Ishikawa (cell line): Measurements from ENCODE around the gene CARMIL3.

Experiments used
- CEBPB ChIP-seq: IDR thresholded peaks from 2 replicates; pipeline ENCODE4 v1.6.1; 2012
- CREB1 ChIP-seq: IDR thresholded peaks from 2 replicates; pipeline ENCODE4 v1.6.1; 2012; ENCODE audit warnings: low read depth
- EGR1 ChIP-seq: IDR thresholded peaks from 2 replicates; pipeline ENCODE4 v1.6.1; 2012
- EP300 ChIP-seq: IDR thresholded peaks from 2 replicates; pipeline ENCODE4 v1.6.1; 2012; ENCODE audit warnings: borderline replicate concordance
- FOXM1 ChIP-seq: IDR thresholded peaks from 2 replicates; pipeline ENCODE4 v1.6.1; 2012; ENCODE audit warnings: low read depth, borderline replicate concordance
- NFIC ChIP-seq: IDR thresholded peaks from 2 replicates; pipeline ENCODE4 v1.6.1; 2012
- RAD21 ChIP-seq: IDR thresholded peaks from 2 replicates; pipeline ENCODE4 v1.6.1; 2012; ENCODE audit warnings: low read depth
- TAF1 ChIP-seq: IDR thresholded peaks from 2 replicates; pipeline ENCODE4 v1.6.1; 2012; ENCODE audit warnings: low read depth, mild to moderate bottlenecking
- TCF12 ChIP-seq: IDR thresholded peaks from 2 replicates; pipeline ENCODE4 v1.6.1; 2012; ENCODE audit warnings: low read depth
- TEAD4 ChIP-seq: IDR thresholded peaks from 2 replicates; pipeline ENCODE4 v1.6.1; 2012
- YY1 ChIP-seq: IDR thresholded peaks from 2 replicates; pipeline ENCODE4 v1.6.1; 2012; ENCODE audit warnings: low read depth
- ZBTB7A ChIP-seq: IDR thresholded peaks from 2 replicates; pipeline ENCODE4 v1.6.1; 2012; ENCODE audit warnings: low read depth
- TF ChIP-seq, protein P1 (sequence below): IDR thresholded peaks from 2 replicates; pipeline ENCODE4 v1.6.1; 2012
- TF ChIP-seq, protein P2 (sequence below): IDR thresholded peaks from 2 replicates; pipeline ENCODE4 v1.6.1; 2012; ENCODE audit warnings: low read depth, mild to moderate bottlenecking
- TF ChIP-seq, protein P3 (sequence below): IDR thresholded peaks from 2 replicates; pipeline ENCODE4 v1.6.1; 2012

CARMIL3 gene

DNA sequence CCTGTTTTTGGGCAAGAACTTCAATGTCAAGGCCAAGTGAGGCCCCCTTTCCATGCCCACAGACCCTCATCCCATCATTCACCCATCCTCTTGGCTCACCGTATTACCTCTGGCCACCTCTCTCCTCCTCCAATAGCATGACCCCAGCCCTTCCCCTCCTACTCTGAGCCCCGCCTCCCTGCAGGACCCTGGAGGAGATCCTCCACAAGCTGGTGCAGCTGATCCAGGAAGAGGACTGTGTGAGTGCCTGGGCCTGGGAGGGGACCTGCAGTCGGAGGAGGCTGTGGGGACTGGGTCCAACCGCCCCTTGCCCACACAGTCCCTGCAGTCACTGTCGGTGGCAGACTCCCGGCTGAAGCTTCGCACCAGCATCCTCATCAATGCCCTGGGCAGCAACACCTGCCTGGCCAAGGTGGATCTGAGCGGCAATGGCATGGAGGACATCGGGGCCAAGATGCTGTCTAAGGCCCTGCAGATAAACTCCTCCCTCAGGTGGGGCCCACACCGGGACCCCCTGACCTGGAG, 7.2 kb downstream of the CARMIL3 start:
- TF ChIP-seq RAD21 (no peak), TEAD4 (no peak), CEBPB (no peak), EGR1 (no peak), CREB1 (no peak), ZBTB7A (no peak), EP300 (no peak), FOXM1 (no peak), TAF1 (no peak), TCF12 (no peak), YY1 (no peak), NFIC (no peak)
- TF ChIP-seq, protein P1, sequence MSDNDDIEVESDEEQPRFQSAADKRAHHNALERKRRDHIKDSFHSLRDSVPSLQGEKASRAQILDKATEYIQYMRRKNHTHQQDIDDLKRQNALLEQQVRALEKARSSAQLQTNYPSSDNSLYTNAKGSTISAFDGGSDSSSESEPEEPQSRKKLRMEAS = no peak
- TF ChIP-seq, protein P2, sequence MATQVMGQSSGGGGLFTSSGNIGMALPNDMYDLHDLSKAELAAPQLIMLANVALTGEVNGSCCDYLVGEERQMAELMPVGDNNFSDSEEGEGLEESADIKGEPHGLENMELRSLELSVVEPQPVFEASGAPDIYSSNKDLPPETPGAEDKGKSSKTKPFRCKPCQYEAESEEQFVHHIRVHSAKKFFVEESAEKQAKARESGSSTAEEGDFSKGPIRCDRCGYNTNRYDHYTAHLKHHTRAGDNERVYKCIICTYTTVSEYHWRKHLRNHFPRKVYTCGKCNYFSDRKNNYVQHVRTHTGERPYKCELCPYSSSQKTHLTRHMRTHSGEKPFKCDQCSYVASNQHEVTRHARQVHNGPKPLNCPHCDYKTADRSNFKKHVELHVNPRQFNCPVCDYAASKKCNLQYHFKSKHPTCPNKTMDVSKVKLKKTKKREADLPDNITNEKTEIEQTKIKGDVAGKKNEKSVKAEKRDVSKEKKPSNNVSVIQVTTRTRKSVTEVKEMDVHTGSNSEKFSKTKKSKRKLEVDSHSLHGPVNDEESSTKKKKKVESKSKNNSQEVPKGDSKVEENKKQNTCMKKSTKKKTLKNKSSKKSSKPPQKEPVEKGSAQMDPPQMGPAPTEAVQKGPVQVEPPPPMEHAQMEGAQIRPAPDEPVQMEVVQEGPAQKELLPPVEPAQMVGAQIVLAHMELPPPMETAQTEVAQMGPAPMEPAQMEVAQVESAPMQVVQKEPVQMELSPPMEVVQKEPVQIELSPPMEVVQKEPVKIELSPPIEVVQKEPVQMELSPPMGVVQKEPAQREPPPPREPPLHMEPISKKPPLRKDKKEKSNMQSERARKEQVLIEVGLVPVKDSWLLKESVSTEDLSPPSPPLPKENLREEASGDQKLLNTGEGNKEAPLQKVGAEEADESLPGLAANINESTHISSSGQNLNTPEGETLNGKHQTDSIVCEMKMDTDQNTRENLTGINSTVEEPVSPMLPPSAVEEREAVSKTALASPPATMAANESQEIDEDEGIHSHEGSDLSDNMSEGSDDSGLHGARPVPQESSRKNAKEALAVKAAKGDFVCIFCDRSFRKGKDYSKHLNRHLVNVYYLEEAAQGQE = no peak
- TF ChIP-seq, protein P3, sequence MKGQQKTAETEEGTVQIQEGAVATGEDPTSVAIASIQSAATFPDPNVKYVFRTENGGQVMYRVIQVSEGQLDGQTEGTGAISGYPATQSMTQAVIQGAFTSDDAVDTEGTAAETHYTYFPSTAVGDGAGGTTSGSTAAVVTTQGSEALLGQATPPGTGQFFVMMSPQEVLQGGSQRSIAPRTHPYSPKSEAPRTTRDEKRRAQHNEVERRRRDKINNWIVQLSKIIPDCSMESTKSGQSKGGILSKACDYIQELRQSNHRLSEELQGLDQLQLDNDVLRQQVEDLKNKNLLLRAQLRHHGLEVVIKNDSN = no peak

DNA sequence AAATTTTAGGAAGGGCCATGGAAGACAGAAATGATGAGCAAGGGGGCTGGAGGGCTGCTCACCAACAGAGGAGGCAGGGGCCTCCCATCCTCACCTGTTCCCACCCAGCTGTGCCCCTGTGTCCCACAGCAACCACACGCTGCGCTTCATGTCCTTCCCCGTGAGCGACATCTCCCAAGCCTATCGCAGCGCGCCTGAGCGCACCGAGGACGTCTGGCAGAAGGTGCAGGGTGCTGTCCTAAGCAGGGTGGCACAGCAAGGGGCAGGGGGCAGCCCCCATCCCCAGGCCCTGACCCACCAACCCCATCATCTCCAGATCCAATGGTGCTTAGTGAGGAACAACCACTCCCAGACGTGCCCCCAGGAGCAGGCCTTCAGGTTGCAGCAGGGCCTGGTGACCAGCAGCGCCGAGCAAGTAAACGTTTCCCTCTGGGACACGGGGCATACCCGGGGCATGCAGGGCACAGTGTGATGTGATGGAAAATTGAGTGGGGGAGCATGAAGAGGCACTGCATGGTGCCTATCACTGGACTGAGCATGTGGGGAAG, 8.1 kb downstream of the CARMIL3 start:
- TF ChIP-seq FOXM1 (no peak), ZBTB7A (no peak)
- TF ChIP-seq, protein P3 = no peak

DNA sequence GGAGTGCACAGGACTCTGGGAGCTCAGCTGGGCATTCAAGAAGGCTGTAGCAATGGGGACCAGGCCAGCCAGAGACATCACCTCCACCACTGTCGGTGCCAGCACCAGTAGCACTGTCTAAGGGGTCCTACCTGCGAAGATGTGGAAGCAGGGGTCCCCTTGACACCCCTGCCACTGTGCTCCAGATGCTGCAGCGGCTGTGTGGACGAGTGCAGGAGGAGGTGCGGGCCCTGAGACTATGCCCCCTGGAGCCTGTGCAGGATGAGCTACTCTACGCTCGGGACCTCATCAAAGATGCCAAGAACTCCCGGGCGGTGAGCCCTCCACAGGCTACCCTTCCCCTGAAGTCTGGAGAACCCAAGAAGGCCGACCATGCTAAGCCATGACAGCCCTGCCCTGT, 8.6 kb downstream of the CARMIL3 start:
- TF ChIP-seq CREB1 = no peak
- TF ChIP-seq, protein P1 = no peak
- no peak for TF ChIP-seq YY1
- TF ChIP-seq TEAD4 = no peak
- TF ChIP-seq NFIC = no peak
- TF ChIP-seq, protein P3 = no peak
- no peak for TF ChIP-seq RAD21
- TF ChIP-seq FOXM1 = no peak
- TF ChIP-seq TCF12 = no peak
- TF ChIP-seq ZBTB7A = no peak
- TF ChIP-seq EP300 = no peak
- TF ChIP-seq TAF1 = no peak
- TF ChIP-seq CEBPB = no peak
- TF ChIP-seq EGR1 = no peak
- TF ChIP-seq, protein P2 = no peak

DNA sequence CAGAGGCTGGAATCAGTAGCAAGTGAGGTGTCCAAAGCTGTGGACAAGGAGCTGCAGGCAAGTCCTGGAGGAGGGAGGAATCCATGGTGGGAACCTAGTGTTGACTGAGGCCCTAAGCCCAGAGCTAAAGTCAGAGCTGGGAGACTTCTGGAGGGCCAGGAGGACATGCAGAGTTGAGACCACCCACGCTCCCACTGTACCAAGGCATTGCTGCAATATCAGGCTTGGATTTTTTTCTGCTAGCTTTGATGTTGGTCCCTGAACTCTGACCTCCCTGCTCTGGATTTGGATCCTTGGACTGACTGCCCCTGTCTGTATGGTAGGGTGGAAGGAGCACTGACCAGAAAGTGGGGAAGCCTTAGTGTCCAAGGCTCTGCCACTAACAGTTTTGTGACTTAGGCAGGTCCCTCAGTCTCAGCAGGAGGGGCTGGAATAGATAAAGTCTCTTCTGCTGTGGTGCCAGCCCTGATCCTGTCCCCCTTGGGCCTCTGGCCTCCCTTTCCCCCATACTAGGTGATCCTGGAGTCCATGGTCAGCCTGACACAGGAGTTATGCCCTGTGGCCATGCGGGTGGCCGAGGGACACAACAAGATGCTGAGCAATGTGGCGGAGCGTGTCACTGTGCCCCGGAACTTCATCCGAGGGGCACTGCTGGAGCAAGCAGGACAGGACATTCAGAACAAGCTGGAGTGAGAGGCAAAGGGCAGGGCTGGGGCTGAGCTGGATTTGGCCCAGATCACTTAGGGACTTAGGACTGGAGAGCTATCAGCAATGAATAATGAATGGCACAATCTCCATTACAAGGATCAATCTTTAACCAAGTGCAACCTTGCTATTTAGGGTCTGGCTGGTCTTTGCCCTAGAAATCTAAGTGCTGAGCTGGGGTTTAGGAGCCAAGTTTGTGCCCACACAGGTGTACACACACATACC, 9.4 kb downstream of the CARMIL3 start:
- TF ChIP-seq TEAD4 (no peak), RAD21 (no peak)

DNA sequence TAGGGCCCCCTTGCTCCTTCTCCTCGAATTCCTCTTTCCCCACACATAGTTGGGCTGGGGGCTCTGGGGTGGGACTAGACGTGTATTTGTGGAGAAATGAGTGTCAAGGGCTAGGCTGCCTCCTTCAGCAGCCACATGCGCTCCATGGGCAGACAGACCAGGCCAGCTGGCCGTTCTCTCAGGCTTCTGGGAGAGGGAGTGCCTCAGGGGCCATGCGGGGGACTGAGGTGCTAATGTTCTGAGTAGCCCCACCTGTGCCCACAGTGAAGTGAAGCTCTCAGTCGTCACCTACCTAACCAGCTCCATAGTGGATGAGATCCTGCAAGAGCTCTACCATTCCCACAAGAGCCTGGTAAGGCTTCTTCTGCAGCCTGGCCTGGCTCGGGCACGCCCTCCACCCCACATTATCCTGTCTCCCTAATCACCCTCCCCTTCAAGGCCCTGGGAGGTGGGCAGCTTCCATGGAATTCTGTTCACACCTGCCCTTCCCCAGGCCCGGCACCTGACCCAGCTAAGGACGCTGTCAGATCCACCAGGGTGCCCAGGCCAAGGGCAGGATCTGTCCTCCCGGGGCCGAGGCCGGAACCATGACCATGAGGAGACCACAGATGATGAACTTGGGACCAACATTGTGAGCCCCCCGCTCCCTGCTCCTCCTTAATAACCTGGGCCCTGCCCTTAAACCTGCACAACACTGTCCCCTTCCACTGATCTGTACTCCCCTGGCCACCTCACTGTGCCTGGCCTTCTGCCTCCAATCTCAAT, 10.6 kb downstream of the CARMIL3 start:
- TF ChIP-seq, protein P2 = no peak
- TF ChIP-seq ZBTB7A = no peak
- no peak for TF ChIP-seq YY1
- no peak for TF ChIP-seq TCF12
- no peak for TF ChIP-seq EGR1
- no peak for TF ChIP-seq TAF1
- no peak for TF ChIP-seq FOXM1
- TF ChIP-seq, protein P3 = no peak
- TF ChIP-seq, protein P1 = no peak
- TF ChIP-seq NFIC = no peak
- no peak for TF ChIP-seq CREB1
- TF ChIP-seq TEAD4 = no peak
- TF ChIP-seq CEBPB = no peak
- no peak for TF ChIP-seq EP300
